GM18508 (cell line): Measurements from ENCODE around the gene FOXP1.

ENCODE experiments used
- ATAC-seq: cut with Tn5 transposase; IDR thresholded peaks from one replicate; pipeline ENCODE4 v1.9.1; 2021; ENCODE audit warnings: moderate number of reproducible peaks; ENCODE audit not compliant: insufficient read depth, unreplicated experiment

The FOXP1 gene

DNA sequence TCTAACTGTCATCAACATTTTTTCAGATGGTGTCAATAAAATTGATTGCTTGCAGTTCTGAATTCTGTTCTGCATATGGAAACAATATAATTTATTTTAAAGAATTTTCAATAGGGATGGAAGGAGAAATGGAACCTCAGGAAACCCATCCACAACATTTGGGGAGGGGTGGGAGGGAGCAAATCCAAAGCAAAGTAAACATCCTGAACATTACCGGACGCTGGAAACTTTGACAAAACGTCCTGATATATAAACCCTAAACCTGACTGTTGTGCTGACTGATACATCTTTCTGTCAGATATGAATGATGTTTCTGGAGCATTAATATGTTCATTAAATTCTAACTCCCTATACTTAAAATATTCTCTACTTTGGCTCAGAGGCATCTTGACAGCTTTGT, 479.0 kb downstream of the FOXP1 start:
- ATAC-seq, result no peak

DNA sequence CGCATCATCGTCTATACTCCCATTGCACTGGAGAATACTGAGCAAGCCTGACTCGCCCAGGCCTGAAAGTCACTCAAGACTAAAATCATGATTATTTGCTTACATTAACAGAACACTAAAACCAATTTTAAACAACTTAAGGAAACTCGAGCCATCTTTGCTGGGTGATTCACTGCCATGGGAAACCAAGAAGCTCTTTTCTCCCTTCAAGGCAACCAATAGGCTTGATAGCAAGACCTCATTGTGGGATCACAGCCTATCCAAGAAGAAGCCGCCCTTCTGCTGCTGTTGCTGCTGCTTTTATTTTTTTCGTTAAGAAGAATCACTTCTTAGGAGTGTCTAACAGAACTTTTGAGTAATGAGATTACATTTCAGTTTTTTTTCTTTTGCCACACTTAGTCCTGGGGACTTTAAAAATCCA, 479.4 kb downstream of the FOXP1 start:
- no peak for ATAC-seq

DNA sequence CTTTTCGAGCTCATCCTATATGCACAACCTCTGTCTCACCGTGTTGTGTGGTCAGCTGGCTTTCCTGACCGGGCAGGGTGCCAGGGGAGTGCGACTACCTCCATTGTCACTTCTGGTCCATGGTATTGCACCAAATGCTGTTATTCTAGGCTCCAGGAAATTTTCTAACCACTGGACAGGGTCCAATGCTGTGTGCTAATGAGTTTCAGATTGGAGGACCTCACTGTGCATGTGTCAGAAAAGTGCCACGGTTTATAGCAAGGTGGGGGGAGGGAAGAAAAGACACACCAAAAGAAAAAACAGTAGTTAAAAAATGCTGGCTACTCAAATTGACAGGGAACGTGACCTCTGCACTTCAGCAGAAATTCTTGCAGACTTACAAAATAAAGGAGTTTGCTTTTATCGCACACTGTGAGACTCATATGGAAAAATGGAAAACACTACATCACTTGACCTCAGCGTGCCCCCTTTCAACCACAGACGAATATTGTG, 480.1 kb downstream of the FOXP1 start:
- ATAC-seq, result no peak

DNA sequence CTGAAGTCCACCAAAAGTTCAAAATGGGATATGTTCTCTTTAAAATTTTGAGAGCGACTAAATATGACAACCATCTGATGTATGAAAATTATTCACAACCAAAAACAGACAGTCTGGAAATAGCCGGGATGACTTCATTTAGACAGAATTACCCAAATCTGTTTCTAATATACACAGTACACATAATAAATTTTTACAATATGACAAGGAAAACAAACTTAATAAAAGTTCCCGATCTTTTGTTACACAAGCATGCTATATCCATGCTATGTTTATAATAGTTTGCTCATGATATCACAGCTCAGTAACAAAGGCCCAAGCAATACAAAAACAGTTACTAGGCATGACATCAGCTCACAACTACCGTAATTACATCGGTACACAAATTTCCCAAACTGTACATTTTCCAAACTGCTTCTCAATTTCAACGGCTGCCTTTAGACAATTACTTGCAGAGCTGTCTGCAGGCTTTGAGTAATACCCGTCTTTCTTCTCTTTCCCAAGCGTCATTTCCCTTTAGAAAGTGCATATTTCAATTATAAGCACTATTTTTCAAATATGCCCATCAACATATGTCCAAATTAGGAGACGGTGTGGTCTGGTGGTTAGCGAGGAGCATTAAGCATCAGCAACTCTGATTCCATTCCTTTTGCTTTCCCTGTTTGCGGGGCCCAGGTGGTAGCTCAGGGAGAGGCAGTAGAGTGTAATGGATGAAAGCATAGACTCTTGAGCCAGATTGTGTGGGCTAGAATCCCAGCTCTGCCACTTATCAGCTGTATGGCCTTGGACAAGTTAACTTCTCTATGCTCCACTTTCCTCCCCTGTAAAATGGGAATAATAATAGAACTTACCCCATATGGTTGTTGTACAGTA, 481.2 kb downstream of the FOXP1 start:
- no peak for ATAC-seq

DNA sequence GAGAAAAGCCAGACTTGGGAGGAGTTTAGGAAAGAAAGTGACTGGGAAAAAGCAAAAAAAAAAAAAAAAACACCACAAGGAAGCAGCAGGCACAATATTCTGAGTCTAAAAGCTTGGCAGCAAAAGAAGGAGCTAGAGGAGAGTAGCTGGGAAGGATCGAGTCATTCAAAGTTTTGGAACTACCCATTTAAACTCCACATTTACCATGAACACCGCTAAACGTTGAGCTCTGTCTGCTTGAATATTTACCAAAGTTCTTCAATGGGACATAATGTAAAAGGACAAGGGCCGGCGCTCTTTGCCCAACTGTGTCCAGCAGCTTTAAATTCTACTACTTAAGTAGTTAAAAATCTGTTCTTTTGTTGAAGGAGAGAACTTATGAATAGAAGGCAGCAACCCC, 481.9 kb downstream of the FOXP1 start:
- ATAC-seq, result no peak

DNA sequence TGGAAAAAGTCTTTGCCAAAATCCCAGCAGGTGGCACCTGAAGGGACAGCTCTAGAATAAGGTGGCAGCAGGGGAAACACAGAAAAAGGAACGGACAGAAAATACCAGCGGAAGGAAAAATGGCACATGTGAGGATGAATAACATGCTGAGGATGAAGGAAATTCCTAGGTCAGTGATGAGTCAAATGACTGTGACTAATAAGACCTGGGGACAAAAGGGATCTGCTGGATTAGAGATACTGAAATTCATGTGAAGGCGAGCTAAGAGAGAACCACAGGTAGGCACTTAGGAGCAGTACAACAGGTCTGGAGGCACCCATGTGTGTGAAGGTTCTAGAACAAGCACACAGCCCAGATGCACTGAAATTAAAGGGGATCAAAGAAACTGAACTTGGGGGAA, 482.5 kb downstream of the FOXP1 start:
- no peak for ATAC-seq

DNA sequence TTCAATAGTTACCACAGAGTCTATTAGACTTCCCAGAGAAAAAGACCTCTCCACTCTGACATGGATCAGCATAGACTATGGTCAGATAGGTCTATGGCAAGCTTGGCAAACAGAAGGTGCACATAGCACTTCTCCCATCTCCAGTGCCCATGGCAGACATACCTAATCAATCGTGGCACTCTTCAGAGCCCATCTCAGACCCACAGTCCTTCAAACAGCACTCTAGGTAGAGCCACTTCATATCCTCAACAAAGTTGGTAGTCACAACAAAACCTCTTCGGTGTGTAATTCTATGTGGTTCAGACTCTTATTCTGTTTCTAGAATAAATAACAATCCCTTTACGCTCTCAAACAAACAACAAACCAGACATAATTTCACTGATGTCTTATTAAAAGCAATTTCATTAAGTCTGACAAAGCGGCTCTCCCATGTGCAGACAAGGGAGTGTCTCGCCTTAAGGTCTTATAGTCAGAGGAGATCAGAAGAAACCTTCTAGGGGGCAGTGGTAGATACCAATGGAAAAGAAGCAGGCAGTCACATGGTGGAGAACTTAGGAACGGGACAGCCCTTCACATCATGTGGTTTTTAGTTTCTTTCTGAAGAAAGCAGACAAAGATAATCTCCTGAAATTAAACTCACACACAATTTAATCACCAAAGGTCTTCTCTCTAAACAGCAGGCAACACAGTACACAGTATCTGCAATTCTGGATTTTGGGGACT, 483.4 kb downstream of the FOXP1 start:
- no peak for ATAC-seq

DNA sequence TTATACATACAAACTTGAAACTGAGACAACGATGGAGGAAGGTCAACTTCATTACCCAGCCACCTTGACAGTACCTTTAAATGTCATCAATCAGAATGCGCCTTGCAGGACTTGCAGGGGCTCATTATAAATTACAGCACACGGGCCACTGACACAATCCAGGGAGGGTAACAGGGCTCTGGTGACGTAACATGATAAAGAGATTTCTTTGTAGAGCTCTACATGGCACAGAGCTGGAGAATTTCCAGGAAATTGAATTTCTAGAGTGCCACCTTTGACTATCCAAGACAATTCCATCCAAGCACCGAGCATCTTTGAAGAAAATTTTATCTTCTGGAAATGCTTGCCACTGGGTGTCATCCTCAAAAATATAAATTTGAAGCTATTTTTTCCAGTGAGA, 486.0 kb downstream of the FOXP1 start:
- no peak for ATAC-seq

DNA sequence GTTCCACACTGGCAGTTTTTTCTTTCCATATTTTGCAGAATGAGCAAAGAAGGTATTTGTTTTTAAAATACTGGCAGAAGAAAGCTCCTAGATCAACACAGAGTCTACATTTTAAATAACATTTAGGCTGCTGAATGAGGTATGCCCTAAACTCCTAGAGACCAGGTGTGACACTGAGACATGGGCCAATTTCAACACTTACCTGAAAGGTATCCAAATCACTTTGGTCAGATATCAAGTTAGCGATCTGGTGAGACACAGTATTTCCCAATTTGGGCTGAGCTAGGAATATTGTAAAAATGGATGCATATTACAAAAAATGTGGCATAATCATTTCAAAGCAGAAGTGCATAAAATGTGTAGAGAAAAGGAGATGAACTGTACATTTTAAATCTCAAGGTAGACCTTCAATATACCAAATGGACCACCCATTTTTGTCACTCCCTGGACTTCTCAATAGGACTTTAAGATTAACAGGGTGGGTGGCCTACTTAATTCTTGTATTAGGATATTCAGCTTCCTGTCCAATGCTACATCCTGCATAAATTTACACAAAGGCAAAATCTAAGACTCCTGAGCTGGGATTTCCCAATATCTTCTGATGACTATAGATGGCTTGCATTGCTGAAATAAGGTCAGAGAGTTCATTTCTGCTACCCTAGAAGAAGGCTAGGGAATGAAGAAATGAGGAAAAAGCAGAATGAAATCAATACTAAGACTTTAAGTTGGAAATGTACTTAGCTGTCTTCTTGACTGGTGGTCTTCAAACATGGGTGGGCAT, 487.8 kb downstream of the FOXP1 start:
- ATAC-seq, result no peak

DNA sequence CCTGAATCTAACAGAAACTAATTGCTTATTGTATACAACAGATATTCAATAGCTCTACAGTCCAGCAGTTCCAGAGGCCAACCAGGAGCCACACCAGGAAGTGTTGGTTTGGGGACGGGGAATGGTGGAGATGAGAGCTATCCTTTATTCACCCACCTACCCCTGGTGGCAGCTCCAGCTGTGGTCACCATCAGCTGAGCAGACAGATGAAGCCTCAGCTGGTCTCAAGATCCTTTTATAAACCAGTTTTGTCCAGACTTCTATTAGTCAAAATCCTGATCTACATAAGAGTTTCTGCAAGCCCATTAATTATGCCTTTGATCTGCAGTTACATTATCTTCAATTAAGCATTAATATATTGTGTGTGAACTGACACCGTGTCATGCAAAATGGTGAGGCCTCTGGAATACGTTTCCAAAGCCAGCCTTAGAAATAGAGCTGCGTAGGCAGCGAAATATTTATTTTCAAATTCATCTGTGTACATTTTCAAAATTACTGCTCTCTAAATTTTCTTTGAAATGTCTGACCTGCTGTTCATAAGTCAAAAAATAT, 488.8 kb downstream of the FOXP1 start:
- ATAC-seq, result no peak

DNA sequence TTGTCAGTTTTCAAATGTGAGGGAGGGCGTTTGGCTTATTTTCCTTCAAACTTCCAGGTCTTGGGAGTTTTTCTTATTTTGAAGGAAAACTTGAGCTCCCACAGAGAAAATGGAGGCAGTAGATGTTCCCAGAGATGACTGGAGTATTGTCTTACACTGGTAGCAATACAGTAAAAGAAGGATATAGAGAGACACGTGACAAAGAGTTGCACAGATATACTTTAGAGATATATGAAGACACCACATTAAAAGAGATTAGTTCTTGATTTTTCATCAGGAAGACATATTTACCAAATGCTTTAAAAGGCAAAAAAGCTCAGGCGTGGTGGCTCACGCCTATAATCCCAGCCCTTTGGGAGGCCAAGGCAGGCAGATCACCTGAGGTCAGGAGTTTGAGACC, 490.9 kb downstream of the FOXP1 start:
- no peak for ATAC-seq

DNA sequence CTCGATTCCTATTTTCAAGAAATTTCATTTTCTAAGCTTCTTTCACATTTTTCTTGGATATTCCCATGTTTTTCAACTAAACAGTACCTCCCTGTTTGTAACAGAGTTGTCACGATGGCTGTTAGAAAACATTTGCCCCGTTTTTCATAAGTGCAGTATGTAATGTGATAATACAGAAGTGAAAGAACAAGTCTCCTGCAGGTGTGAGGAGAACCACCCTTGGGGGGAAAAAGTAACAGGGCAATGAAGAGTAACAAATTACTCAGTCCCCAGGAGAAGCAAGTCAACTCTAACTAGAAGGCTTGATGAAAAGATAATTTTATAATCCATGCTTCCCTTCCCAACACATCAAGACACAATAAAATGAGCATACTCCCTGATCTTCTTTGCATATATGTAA, 493.3 kb downstream of the FOXP1 start:
- no peak for ATAC-seq

DNA sequence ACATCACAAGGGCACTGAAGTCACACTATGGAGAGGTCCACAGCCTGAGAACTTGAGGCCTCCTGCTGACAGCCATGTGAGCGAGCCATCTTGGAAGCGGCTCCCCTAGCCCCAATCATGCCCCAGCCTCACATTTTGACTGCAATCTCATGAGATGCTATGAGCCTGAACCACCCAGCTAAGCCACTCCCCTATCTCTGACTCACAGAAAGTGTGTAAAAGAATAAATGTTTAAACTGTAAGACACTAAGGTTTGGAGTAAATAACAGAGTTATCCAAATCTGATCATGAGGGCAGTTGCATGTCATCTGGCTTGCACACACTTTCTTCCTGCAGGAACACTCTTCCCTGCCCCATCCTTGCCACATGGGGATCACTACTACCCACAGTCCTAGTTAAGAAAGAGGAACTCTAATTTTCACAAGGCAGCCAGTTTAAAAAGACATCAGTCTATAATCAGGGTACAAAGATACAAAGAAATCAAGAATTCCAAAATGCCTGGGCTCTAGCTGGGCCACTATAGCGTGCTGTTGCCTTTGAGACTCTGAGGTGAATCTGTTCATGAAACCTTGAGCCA, 494.2 kb downstream of the FOXP1 start:
- no peak for ATAC-seq

DNA sequence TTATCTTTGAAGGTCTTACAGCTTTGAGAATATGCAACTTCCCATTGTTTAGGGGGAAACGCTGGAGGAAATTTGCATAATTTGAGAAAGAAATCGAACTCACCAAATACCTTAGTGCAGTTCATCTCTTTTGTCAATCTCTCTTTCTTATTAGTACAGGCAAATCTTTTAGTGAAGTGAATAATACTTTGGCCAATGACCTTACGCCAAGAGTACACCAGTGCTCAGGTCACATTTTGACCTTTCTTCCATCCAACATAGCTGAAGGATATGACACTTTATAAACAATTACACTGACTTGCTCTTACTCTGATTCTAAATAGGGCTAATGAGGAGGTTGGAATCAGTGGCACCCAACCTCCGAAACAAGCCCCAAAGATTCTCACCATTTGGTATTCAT, 494.8 kb downstream of the FOXP1 start:
- no peak for ATAC-seq

DNA sequence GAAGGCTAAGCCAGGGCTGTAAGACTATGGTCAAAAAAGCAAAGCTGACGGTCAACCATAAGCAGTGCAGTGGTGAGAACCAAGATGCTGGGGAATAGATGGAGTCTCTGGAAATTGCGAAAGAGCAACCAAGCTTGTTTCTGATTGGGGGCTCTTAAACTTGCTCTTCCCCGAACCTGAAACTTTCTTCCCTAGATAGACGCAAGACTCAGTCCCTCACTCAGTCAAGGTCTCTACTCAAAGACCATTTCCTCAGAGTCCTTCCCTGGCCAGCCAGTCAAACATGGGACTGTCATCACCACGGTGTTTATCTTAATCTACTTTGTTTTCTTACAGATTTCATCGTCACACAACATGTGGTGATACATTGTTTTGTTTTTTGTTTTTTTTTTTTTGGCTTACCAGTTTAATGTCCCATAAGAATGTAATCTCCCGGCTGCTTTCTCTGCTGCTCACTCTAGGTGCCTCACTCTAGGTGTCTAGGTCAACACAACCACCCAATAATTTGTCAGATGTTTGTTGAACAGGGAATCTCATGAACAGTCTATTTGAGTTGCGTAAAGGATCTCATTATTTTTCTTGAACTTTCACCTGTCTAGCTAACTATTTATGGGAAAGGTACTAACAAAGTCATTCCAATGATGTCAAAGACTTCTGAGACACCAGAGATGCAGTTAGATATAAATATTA, 495.4 kb downstream of the FOXP1 start:
- ATAC-seq, result no peak

DNA sequence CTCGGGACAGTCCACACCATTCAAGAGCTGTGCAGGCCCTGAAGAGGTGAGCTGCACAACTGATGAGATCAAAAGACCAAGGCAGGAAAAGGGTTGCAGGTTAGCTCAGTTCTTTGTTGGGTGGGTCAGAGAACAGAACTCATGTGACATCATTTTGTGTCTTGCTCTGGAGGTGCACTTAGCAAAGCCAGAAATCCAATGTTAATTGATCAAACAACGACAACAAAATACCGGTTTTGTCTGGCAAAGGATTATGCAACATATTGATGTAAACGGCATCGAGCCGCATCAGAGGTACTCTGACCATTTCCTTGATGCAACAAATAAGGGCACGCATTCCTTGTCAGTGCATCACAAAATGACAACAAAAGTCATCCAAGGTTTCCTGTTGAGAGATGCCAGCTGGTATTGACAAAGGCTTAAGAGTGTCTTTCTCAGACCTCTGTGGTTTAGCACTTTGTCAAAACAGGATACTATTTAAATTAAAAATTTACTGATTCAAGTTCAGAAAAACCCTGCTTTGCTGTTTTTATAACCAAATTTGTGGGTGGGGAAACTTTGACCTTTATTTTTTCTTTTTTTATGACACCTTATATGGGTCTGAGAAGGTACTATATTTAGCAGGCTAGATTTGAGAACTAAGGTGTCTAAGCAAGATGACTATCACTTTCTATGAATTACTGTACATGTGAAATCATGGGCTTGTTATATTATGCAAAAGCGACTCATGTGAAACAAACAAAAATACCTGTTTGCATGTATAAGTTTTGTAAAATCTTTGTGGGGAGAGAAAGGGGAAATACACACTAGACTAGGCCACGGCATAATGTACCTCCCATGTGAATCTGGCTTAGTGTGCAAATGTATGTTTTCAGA, 496.1 kb downstream of the FOXP1 start:
- peak; percentile 89 for ATAC-seq

DNA sequence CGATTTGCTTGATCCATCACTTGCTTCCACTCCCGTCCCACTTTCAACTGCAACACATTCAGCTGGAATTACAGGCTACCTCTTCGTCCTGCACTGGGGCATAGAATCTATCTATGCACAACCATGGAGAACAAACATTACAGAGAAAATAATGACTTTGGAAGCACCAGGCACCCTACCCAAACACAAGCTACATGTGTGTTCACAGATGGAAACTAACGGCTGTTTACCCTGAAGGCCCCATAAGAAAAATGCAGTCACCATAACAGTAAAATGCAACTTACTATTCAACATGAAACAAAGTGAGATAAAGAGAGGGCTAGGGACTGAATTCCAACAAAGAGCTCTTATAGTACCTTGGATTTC, 496.8 kb downstream of the FOXP1 start:
- ATAC-seq, result no peak

DNA sequence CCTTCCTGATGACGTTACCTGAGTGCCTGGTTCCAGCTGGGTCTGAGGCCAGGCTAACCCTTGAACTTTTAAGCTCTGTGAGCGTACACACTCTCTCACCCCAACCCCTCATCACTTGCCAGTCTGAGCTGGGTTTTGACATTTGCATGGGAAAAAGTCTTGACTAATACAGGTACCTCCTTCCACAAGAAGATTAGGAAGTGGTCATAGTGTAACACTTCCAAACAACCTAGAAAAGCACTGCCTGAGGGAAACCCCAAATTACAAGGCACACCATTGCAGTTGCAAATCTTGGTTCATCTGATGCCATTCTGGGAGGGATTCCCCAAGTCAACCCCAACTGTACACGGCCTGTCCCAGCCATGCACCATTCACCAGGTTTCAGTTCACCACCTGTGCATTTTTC, 499.8 kb downstream of the FOXP1 start:
- no peak for ATAC-seq

DNA sequence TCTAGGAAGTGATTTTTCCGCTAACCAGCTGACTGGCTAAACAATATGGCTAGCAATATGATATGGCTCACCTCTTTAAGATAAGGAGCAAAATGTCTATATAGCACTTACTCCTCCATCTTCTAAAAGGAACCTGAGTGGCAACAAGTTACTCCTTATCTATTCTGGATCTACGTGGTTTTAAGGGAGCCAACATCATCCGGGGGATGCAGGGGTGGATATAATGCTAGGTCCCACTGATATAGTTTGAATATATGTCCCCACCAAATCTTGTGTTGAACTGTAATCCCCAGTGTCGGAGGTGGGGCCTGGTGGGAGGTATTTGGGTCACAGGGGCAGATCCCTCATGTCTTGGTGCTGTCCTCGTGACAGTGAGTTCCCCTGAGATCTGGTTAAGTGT, 500.7 kb downstream of the FOXP1 start:
- no peak for ATAC-seq
